ENCODE measurements around the gene PSD. TPM values are rescaled to one million over a fixed set of nuclear protein-coding genes. Genes with fewer than 3 reads are reported as not detected.
"Not testable (repeated sequence)": the region's sequence is repeated elsewhere in the genome, so short reads cannot be mapped to it uniquely, and the experiment has no call there.

Gene PSD
- total RNA-seq, 2 experiments from 2014 or later: 9.1 to 11.2 TPM

- Mint-ChIP-seq H3K36me3 (ENCODE audit: low read depth) (peaks cover 29% of the 10 kb centered on the region), H3K27ac (peak overlapping the region; percentile 16), H3K9me3 (ENCODE audit: low read depth) (no peaks in the 10 kb centered on the region), H3K4me3 (no peak overlapping the region), H3K4me1 (peaks cover 22% of the 10 kb centered on the region), H3K27me3 (no peaks in the 10 kb centered on the region)
- intact Hi-C loops (cut with DNase I, micrococcal nuclease): no loop called here
- ATAC-seq (no peak), DNase-seq (no peak)
- CTCF ChIA-PET: no interaction called here
- POLR2A ChIA-PET: interaction anchor here (0.6 kb wide), 1 partner anchor 23 kb away, joined by 3 read pairs; no protein-coding TSS in a partner anchor
These were observed 37.4 kb upstream of the PSD start for GRCh38 chr10:102455893-102456471.

- H3K4me1 Mint-ChIP-seq: peaks cover 18% of the 10 kb centered on the region
- DNase-seq; POLR2A ChIA-PET; H3K4me3 Mint-ChIP-seq; H3K27me3 Mint-ChIP-seq; intact Hi-C loops (cut with DNase I, micrococcal nuclease); CTCF ChIA-PET; H3K9me3 Mint-ChIP-seq (ENCODE audit: low read depth); ATAC-seq: not testable (repeated sequence)
- peak overlapping the region; percentile 55 for H3K27ac Mint-ChIP-seq
- peaks cover 29% of the 10 kb centered on the region for H3K36me3 Mint-ChIP-seq (ENCODE audit: low read depth)
These were observed 36.3 kb upstream of the PSD start for GRCh38 chr10:102454662-102455487.

- Mint-ChIP-seq H3K4me3 (no peak overlapping the region), H3K27ac (peak overlapping the region; percentile 95), H3K9me3 (ENCODE audit: low read depth) (no peaks in the 10 kb centered on the region), H3K36me3 (ENCODE audit: low read depth) (peaks cover 29% of the 10 kb centered on the region), H3K4me1 (peaks cover 25% of the 10 kb centered on the region), H3K27me3 (no peaks in the 10 kb centered on the region)
- intact Hi-C loops (cut with DNase I, micrococcal nuclease): loop anchor here in 1 of 2 experiments (1.0 kb wide), 1 partner anchor 8 kb away; no protein-coding TSS in a partner anchor
- ATAC-seq (no peak), DNase-seq (no peak)
- ChIA-PET CTCF (interaction anchor here (0.7 to 4.8 kb wide), 7 partner anchors 9 to 284 kb away, joined by 3 to 25 read pairs (median 3); no protein-coding TSS in a partner anchor), POLR2A (interaction anchor here (0.6 to 1.1 kb wide), 2 partner anchors 8 to 11 kb away, joined by 3 read pairs; no protein-coding TSS in a partner anchor)
These were observed 34.9 kb upstream of the PSD start for GRCh38 chr10:102453502-102453901.

GRCh38 chr10:102452672-102453340 is 34.2 kb upstream of the PSD start:
- peak; percentile 55 for ATAC-seq
- Mint-ChIP-seq H3K27me3 (no peaks in the 10 kb centered on the region), H3K27ac (peak overlapping the region; percentile 95), H3K9me3 (ENCODE audit: low read depth) (no peaks in the 10 kb centered on the region), H3K4me3 (peak overlapping the region; percentile 29), H3K4me1 (peaks cover 25% of the 10 kb centered on the region), H3K36me3 (ENCODE audit: low read depth) (peaks cover 29% of the 10 kb centered on the region)
- DNase-seq: peak; percentile 85
- intact Hi-C loops (cut with DNase I, micrococcal nuclease): loop anchor here in 1 of 2 experiments (1.0 kb wide), 1 partner anchor 8 kb away; no protein-coding TSS in a partner anchor
- ChIA-PET CTCF (interaction anchor here (0.6 to 4.8 kb wide), 10 partner anchors 9 to 560 kb away, joined by 3 to 25 read pairs (median 3); no protein-coding TSS in a partner anchor), POLR2A (interaction anchor here (0.6 to 1.1 kb wide), 4 partner anchors 9 to 22 kb away, joined by 3 to 9 read pairs (median 3); no protein-coding TSS in a partner anchor)

- DNase-seq (peak; percentile 20), ATAC-seq (no peak)
- Mint-ChIP-seq H3K9me3 (ENCODE audit: low read depth) (no peaks in the 10 kb centered on the region), H3K4me1 (peaks cover 25% of the 10 kb centered on the region), H3K4me3 (peak within 1 kb of the TSS; percentile 95), H3K27ac (peak within 1 kb of the TSS; percentile 95), H3K36me3 (ENCODE audit: low read depth) (peaks cover 24% of the 10 kb centered on the region), H3K27me3 (no peaks in the 10 kb centered on the region)
- ChIA-PET POLR2A (interaction anchor here (0.8 to 2.1 kb wide), 7 partner anchors 11 to 126 kb away, joined by 3 to 11 read pairs (median 3); partner anchors contain the start of genes CUEDC2, FBXL15 and NFKB2), CTCF (interaction anchor here (0.5 to 4.8 kb wide), 18 partner anchors 11 to 1242 kb away, joined by 3 to 25 read pairs (median 4); partner anchors contain the start of genes CUEDC2 and FBXL15)
- intact Hi-C loops (cut with DNase I, micrococcal nuclease): loop anchor here in 1 of 2 experiments (1.0 to 2.0 kb wide), 2 partner anchors 27 to 51 kb away; partner anchors contain the start of gene ACTR1A
These were observed 32.8 kb upstream of the PSD start, which contains the start of gene C10orf95 for GRCh38 chr10:102451105-102451969. Gene C10orf95 (minus strand): TSS chr10:102451543. CDS start chr10:102451093, 450 bp downstream.

GRCh38 chr10:102450374-102451104 is 32.0 kb upstream of the PSD start:
- H3K36me3 Mint-ChIP-seq (ENCODE audit: low read depth): peaks cover 21% of the 10 kb centered on the region
- peak overlapping the region; percentile 95 for H3K4me3 Mint-ChIP-seq
- ATAC-seq (peak; percentile 66), DNase-seq (peak; percentile 91)
- ChIA-PET POLR2A (interaction anchor here (0.6 to 2.1 kb wide), 11 partner anchors 11 to 110 kb away, joined by 3 to 9 read pairs (median 3); partner anchors contain the start of genes CUEDC2, FBXL15 and NFKB2), CTCF (interaction anchor here (0.5 to 4.8 kb wide), 15 partner anchors 12 to 1243 kb away, joined by 3 to 25 read pairs (median 4); partner anchors contain the start of genes CUEDC2 and FBXL15)
- H3K27ac Mint-ChIP-seq: peak overlapping the region; percentile 93
- no peaks in the 10 kb centered on the region for H3K27me3 Mint-ChIP-seq
- no peaks in the 10 kb centered on the region for H3K9me3 Mint-ChIP-seq (ENCODE audit: low read depth)
- intact Hi-C loops (cut with DNase I, micrococcal nuclease): loop anchor here (1.0 to 2.0 kb wide), 10 partner anchors 11 to 298 kb away; partner anchors contain the start of genes ACTR1A (in 2 of the 2), CUEDC2 (in 1 of the 2) and NOLC1 (in 1 of the 2)
- H3K4me1 Mint-ChIP-seq: peaks cover 25% of the 10 kb centered on the region

GRCh38 chr10:102450124-102450373 is 31.5 kb upstream of the PSD start:
- DNase-seq: no peak
- Mint-ChIP-seq H3K4me3 (peak overlapping the region; percentile 95), H3K9me3 (ENCODE audit: low read depth) (no peaks in the 10 kb centered on the region), H3K4me1 (peaks cover 25% of the 10 kb centered on the region), H3K27me3 (no peaks in the 10 kb centered on the region), H3K27ac (peak overlapping the region; percentile 93), H3K36me3 (ENCODE audit: low read depth) (peaks cover 19% of the 10 kb centered on the region)
- intact Hi-C loops (cut with DNase I, micrococcal nuclease): loop anchor here (1.0 to 2.0 kb wide), 10 partner anchors 11 to 298 kb away; partner anchors contain the start of genes ACTR1A (in 1 of the 2), CUEDC2 (in 1 of the 2) and NOLC1 (in 1 of the 2)
- ChIA-PET POLR2A (interaction anchor here (0.6 to 2.1 kb wide), 9 partner anchors 11 to 109 kb away, joined by 3 to 9 read pairs (median 3); partner anchors contain the start of genes CUEDC2, FBXL15 and NFKB2), CTCF (interaction anchor here (0.7 to 4.8 kb wide), 9 partner anchors 12 to 98 kb away, joined by 3 to 25 read pairs (median 5); partner anchors contain the start of genes CUEDC2 and FBXL15)
- ATAC-seq: no peak

GRCh38 chr10:102449321-102450123 is 30.9 kb upstream of the PSD start:
- ChIA-PET POLR2A (interaction anchor here (0.6 to 2.1 kb wide), 9 partner anchors 12 to 109 kb away, joined by 3 to 9 read pairs (median 3); partner anchors contain the start of genes CUEDC2 and FBXL15), CTCF (interaction anchor here (0.7 to 4.8 kb wide), 10 partner anchors 13 to 97 kb away, joined by 3 to 25 read pairs (median 6); partner anchors contain the start of genes CUEDC2 and FBXL15)
- peak; percentile 75 for ATAC-seq
- Mint-ChIP-seq H3K36me3 (ENCODE audit: low read depth) (peaks cover 17% of the 10 kb centered on the region), H3K4me3 (peak overlapping the region; percentile 95), H3K27ac (peak overlapping the region; percentile 93), H3K4me1 (peaks cover 25% of the 10 kb centered on the region), H3K9me3 (ENCODE audit: low read depth) (no peaks in the 10 kb centered on the region), H3K27me3 (no peaks in the 10 kb centered on the region)
- intact Hi-C loops (cut with DNase I, micrococcal nuclease): loop anchor here (1.0 to 2.0 kb wide), 11 partner anchors 12 to 297 kb away; partner anchors contain the start of genes CUEDC2 (in 2 of the 2), ACTR1A (in 1 of the 2) and NOLC1 (in 1 of the 2)
- DNase-seq: peak; percentile 94

GRCh38 chr10:102444851-102445250 is 26.3 kb upstream of the PSD start:
- no peak for ATAC-seq
- ChIA-PET POLR2A (no interaction called here), CTCF (no interaction called here)
- intact Hi-C loops (cut with DNase I, micrococcal nuclease): no loop called here
- H3K9me3 Mint-ChIP-seq (ENCODE audit: low read depth): no peaks in the 10 kb centered on the region
- H3K36me3 Mint-ChIP-seq (ENCODE audit: low read depth): no peaks in the 10 kb centered on the region
- no peaks in the 10 kb centered on the region for H3K27me3 Mint-ChIP-seq
- no peak overlapping the region for H3K4me3 Mint-ChIP-seq
- H3K27ac Mint-ChIP-seq: no peak overlapping the region
- DNase-seq: no peak
- H3K4me1 Mint-ChIP-seq: peaks cover 8% of the 10 kb centered on the region

Data from activated CD4-positive, alpha-beta T cell treated with anti-CD3 and anti-CD28 coated beads for 36 hours (primary cell).